ENCODE measurements around the gene HIPK2.
A peak's percentile ranks its signal among the peaks of the same experiment; 100 is the strongest.
"Not testable (repeated sequence)": the region's sequence is repeated elsewhere in the genome, so short reads cannot be mapped to it uniquely, and the experiment has no call there.

The HIPK2 gene

GRCh38 chr7:139691253-139691781 lies 86.5 kb downstream of the HIPK2 start:
- DNase-seq, result no peak

GRCh38 chr7:139687980-139688632 lies 89.7 kb downstream of the HIPK2 start:
- DNase-seq, result no peak

DNA sequence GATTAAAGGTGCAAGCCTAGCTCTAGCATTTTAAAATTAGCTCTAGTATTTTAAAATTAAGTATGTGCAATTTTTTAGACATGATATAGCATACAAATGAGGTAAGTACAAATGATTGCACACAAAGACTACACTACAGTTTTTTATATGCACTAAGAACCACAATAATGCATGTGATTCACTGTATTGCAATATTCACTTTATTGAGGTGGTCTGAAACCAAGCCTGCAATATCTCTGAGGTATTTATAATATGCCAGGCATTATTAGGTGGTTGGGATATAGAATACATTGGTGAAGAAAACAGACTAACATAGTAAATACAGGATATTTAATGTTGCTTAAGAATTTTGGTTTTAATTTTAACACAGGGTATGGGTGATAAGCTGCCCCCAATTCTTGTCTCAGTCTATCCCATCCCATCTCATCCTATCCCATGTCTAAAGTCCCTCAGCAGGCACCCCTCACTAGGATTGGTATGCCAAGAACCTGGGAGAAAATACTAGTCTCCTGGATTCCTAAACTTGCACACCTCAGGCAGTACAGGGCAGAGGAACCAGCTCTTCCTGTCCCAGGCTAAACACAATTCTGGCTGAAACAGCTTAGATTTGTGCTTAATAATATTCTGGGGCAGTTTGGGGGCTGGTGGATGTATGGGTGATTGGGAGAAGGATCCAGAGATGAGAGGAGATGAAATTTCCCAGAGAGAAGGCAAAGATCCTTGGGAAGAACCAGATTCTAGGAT lies 90.4 kb downstream of the HIPK2 start:
- no peak for DNase-seq

- no peak for DNase-seq
Measured at GRCh38 chr7:139683137-139683921, 94.5 kb downstream of the HIPK2 start.

GRCh38 chr7:139682136-139683013 lies 95.4 kb downstream of the HIPK2 start:
- DNase-seq, result no peak

DNA sequence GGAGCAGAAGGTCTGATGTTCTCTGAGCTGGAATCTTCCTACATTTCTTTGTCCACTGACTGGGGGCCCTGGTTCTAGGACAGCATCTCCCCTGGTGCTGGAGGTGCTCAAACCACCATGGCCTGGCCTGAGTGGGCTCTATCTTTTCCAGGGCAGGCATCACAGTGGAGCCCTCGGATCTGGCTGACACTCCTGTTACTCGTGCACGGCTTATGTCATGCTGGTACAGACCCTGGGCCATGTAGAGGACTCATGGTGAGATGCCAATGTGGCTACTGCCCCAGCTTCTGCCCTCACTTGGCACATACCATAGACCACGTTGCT lies 96.0 kb downstream of the HIPK2 start:
- DNase-seq, result no peak

GRCh38 chr7:139681463-139681755 lies 96.4 kb downstream of the HIPK2 start:
- no peak for DNase-seq

- DNase-seq, result peak; percentile 66
Measured at GRCh38 chr7:139680676-139681462, 96.9 kb downstream of the HIPK2 start.

DNA sequence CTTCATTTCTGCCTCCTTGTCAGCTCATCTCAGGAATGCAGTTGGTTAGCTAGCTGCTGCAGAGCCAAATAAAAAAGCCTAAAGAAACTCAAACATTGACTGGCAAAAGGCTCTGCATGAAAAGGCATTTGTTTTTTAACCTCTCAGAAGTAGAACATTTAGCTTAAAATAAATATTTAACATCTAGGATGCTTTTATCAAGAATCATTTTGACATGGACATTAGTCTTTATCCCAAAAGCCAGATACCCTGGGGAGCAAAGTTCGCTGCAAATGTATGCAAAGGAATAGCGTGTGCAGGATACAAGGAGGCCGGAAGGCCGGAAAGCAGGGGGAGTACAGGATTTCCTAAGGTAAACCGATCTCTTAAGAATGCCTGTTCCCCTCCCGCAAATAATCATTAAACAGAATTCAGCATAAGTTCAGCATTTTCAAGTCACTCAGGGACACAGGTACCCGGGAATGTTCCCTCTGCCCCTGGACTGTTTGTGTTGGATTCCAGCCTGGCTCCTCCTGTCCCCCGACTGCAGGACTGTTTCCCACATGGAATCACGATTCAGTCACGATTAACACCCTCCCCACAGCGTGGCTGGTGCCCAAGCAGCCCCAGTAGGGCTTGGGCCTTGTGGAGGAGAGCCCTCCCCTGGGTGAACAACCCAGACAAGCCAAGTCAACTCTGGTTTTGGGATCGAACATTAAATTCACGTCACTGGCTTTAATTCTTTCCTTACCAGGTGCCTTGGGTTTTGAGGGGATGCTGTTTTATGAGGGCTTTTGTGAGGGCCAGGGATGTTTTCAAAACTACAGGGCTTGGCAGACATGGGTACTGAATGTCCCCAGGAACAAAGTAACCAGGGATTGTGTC lies 97.8 kb downstream of the HIPK2 start:
- no peak for DNase-seq

DNA sequence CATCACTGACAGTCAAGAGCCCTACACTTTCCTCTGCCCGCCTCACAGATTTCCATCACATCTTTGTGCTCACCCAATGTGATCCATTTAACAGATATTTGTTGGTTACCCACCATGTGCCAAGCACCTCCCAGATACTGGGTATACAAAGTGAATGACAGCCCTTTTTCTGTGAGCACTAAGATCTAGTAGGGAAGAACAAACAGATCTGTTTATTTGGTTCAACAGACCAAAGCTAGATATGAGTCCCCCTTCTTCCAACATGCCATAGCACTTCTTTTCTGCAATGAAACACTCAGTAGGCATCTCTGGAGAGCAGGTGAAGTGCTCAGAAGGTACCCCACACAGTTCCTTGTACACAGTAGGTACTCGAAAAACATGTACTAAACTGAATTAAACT lies 101.4 kb downstream of the HIPK2 start:
- DNase-seq, result no peak

- no peak for DNase-seq
Measured at GRCh38 chr7:139675127-139676125, 102.4 kb downstream of the HIPK2 start.

DNA sequence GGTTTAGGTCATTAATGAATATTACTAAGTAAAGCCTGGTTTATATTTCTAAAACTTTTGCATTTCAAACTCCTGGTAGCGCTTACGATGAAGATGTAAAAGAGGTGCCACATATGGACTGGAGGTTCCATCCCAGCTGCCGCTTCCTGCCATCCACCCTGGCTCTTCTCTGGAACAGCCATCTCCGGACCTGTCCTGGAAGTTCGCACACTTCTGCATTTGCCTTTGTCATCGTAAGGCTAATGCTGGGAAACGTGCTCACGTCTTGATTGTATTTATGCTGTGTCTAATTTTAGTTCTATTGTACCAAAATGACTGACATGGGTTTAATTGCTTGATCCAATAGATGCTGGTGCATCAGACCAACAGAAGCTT lies 103.1 kb downstream of the HIPK2 start:
- DNase-seq, result no peak

GRCh38 chr7:139674341-139674740 lies 103.5 kb downstream of the HIPK2 start:
- no peak for DNase-seq

DNA sequence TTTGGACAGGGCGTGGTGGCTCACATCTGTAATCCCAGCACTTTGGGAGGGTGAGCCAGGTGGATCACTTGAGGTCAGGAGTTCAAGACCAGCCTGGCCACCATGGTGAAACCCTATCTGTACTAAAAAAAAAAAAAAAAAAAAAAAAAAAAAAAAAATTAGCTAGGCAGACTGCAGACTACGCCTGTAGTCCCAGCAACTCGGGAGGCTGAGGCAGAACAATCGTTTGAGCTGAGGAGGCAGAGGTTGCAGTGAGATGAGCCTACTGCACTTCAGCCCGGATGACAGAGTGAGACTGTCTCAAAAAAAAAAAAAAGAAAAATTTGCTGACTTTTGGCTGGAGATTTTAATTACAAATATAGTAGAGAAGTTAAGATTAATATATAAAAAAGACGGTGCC lies 104.0 kb downstream of the HIPK2 start:
- no peak for DNase-seq

GRCh38 chr7:139673230-139673629 lies 104.6 kb downstream of the HIPK2 start:
- DNase-seq, result peak; percentile 27

- no peak for DNase-seq
Measured at GRCh38 chr7:139671967-139672366, 105.8 kb downstream of the HIPK2 start.

- not testable (repeated sequence) for DNase-seq
Measured at GRCh38 chr7:139670662-139671061, 107.1 kb downstream of the HIPK2 start.

- no peak for DNase-seq
Measured at GRCh38 chr7:139669106-139670061, 108.4 kb downstream of the HIPK2 start.

DNA sequence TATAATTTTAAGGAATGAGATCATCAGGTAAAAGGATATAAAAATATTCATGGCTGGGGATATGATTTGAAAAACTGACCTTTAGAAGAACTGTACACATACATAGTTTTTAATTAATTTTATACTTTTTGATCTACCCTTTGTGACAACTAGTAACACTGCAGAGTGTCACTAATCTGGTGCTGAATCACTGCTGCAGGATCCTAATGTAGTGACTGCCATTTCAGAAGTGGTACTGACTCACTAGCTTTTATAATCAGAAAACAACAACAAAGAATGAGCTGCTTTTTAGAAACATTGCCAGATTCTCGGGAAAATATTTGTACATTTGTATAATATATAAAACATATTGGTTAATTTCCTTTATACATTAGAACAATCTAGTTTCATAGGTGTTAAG lies 110.4 kb downstream of the HIPK2 start:
- DNase-seq, result no peak

Data from stimulated activated CD4-positive, alpha-beta T cell treated with anti-CD3 and anti-CD28 coated beads, Interleukin-4, amount 100 ng/mL, for 1 hour (primary cell).